ENCODE results near the gene C2CD5. TPM values are rescaled to one million over a fixed set of nuclear protein-coding genes. Genes with fewer than 3 reads are reported as not detected.

C2CD5 gene
- total RNA-seq, 1 experiment from 2014 or later = 27.1 TPM

- no TSS peak for BruUV-seq (replicated peaks)
- Histone ChIP-seq H3K4me1 (ENCODE audit: insufficient read depth, low read length, poor library complexity, severe bottlenecking) (peaks cover 10% of the 10 kb centered on the region), H3K9me3 (ENCODE audit: low read depth, low read length, poor library complexity, severe bottlenecking) (no peaks in the 10 kb centered on the region), H3K27ac (ENCODE audit: low read depth, low read length, poor library complexity, severe bottlenecking) (no peak overlapping the region), H3K36me3 (ENCODE audit: insufficient read depth, low read length, poor library complexity, severe bottlenecking) (peaks cover 11% of the 10 kb centered on the region), H3K4me3 (ENCODE audit: low read depth, low read length, poor library complexity, severe bottlenecking) (no peak overlapping the region), H3K27me3 (replicated peaks; ENCODE audit: insufficient read depth, low read depth, low read length, poor library complexity) (no peaks in the 10 kb centered on the region)
- intact Hi-C loops (cut with micrococcal nuclease; ENCODE audit: unreplicated experiment) = no loop called here
- no peak for TF ChIP-seq EZH2 (IDR thresholded peaks at IDR 0.05; ENCODE audit: borderline replicate concordance, low read depth, low read length, poor library complexity, severe bottlenecking)
- TF ChIP-seq CTCF (conservative IDR thresholded peaks at IDR 0.05; ENCODE audit: low read depth, low read length) = no peak
- no peak for DNase-seq (ENCODE audit: low spot score)
- ChIA-PET POLR2A (ENCODE audit: low non-redundant PET) (no interaction called here), CTCF (no interaction called here)
These were observed 18.9 kb downstream of the C2CD5 start for GRCh38 chr12:22525426-22525825.

- ChIA-PET POLR2A (ENCODE audit: low non-redundant PET) (no interaction called here), CTCF (no interaction called here)
- Histone ChIP-seq H3K4me1 (ENCODE audit: insufficient read depth, low read length, poor library complexity, severe bottlenecking) (no peaks in the 10 kb centered on the region), H3K9me3 (ENCODE audit: low read depth, low read length, poor library complexity, severe bottlenecking) (no peaks in the 10 kb centered on the region), H3K27ac (ENCODE audit: low read depth, low read length, poor library complexity, severe bottlenecking) (no peak overlapping the region), H3K4me3 (ENCODE audit: low read depth, low read length, poor library complexity, severe bottlenecking) (no peak overlapping the region), H3K27me3 (replicated peaks; ENCODE audit: insufficient read depth, low read depth, low read length, poor library complexity) (no peaks in the 10 kb centered on the region), H3K36me3 (ENCODE audit: insufficient read depth, low read length, poor library complexity, severe bottlenecking) (peaks cover 15% of the 10 kb centered on the region)
- intact Hi-C loops (cut with micrococcal nuclease; ENCODE audit: unreplicated experiment) = no loop called here
- no TSS peak for BruUV-seq (replicated peaks)
- no peak for TF ChIP-seq EZH2 (IDR thresholded peaks at IDR 0.05; ENCODE audit: borderline replicate concordance, low read depth, low read length, poor library complexity, severe bottlenecking)
- TF ChIP-seq CTCF (conservative IDR thresholded peaks at IDR 0.05; ENCODE audit: low read depth, low read length) = no peak
- DNase-seq (ENCODE audit: low spot score) = no peak
These were observed 25.3 kb downstream of the C2CD5 start for GRCh38 chr12:22518998-22519397.

GRCh38 chr12:22518060-22518719 is 26.2 kb downstream of the C2CD5 start:
- Histone ChIP-seq H3K4me1 (ENCODE audit: insufficient read depth, low read length, poor library complexity, severe bottlenecking) (no peaks in the 10 kb centered on the region), H3K36me3 (ENCODE audit: insufficient read depth, low read length, poor library complexity, severe bottlenecking) (peaks cover 13% of the 10 kb centered on the region), H3K4me3 (ENCODE audit: low read depth, low read length, poor library complexity, severe bottlenecking) (no peak overlapping the region), H3K27ac (ENCODE audit: low read depth, low read length, poor library complexity, severe bottlenecking) (no peak overlapping the region), H3K27me3 (replicated peaks; ENCODE audit: insufficient read depth, low read depth, low read length, poor library complexity) (no peaks in the 10 kb centered on the region), H3K9me3 (ENCODE audit: low read depth, low read length, poor library complexity, severe bottlenecking) (no peaks in the 10 kb centered on the region)
- POLR2A ChIA-PET (ENCODE audit: low non-redundant PET) = no interaction called here
- TF ChIP-seq EZH2 (IDR thresholded peaks at IDR 0.05; ENCODE audit: borderline replicate concordance, low read depth, low read length, poor library complexity, severe bottlenecking) (no peak), CTCF (conservative IDR thresholded peaks at IDR 0.05; ENCODE audit: low read depth, low read length) (no peak)
- BruUV-seq (replicated peaks) = no TSS peak
- intact Hi-C loops (cut with micrococcal nuclease; ENCODE audit: unreplicated experiment) = no loop called here
- CTCF ChIA-PET = no interaction called here
- no peak for DNase-seq (ENCODE audit: low spot score)
